Measurements from ENCODE around the gene MEA1.
"Not testable (repeated sequence)": the region's sequence is repeated elsewhere in the genome, so short reads cannot be mapped to it uniquely, and the experiment has no call there.

The MEA1 gene

DNA sequence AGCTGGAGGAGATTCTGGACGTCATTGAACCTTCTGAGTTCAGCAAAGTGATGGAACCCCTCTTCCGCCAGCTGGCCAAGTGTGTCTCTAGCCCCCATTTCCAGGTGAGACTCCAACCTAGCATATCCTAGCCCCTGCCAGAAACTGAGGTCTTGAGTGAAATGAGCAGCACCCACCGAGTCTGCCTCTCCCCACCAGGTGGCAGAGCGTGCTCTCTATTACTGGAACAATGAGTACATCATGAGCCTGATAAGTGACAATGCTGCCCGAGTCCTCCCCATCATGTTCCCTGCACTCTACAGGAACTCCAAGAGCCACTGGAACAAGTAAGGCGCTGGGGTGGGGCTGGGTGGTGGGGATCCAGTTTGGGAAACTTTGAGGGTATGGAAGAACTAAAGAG lies 4.6 kb downstream of the MEA1 start:
- DNase-seq (ENCODE audit: low read depth in 3 of 3) = no peak

DNA sequence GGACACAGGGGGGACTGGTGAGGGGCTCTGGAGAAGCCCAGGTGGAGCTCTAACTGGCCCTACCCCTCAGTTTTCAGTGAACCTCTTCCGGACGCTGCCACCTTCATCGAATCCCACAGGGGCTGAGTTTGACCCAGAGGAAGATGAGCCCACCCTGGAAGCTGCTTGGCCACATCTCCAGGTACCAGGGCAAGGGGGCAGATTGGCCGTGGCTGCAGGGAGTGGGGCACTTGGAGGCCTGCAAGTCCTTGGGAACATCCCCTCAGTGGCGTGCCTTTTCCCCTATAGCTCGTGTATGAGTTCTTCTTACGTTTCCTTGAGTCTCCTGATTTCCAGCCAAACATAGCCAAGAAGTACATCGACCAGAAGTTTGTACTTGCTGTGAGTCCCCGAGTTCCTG lies 6.6 kb downstream of the MEA1 start:
- no peak for DNase-seq (ENCODE audit: low read depth in 3 of 3)

DNA sequence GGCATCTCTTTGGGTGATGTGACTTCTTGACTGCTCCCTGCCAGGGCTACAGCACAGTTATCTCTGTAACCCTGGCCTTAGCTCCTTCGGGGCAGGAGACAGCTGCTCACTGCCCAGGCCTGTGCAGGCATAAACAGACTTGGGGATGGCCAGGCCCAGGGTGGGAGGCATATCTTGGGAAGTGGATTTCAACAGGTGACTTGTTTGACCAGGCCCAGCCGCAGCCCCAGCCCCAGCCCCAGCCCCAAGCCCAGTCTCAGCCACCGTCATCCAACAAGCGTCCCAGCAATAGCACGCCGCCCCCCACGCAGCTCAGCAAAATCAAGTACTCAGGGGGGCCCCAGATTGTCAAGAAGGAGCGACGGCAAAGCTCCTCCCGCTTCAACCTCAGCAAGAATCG lies 7.5 kb downstream of the MEA1 start:
- DNase-seq (ENCODE audit: low read depth in 3 of 3) = no peak

DNA sequence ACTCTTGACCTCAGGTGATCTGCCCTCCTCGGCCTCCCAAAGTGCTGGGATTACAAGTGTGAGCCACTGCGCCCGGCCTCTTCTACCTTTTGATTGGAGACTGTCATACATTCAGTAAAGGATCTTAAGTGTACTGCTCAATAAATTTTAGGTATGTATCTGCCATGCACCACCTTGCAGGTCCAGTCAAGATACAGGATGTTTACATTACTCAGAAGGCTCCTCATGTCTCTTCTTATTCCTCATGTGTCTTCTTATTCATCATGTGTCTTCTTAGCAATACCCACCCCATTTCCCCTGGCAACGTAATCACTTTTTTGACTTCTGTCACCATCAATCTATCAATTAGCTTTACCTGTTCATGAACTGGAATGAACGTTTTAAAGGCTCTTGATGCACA lies 7.9 kb downstream of the MEA1 start:
- no peak for DNase-seq (ENCODE audit: low read depth in 3 of 3)

DNA sequence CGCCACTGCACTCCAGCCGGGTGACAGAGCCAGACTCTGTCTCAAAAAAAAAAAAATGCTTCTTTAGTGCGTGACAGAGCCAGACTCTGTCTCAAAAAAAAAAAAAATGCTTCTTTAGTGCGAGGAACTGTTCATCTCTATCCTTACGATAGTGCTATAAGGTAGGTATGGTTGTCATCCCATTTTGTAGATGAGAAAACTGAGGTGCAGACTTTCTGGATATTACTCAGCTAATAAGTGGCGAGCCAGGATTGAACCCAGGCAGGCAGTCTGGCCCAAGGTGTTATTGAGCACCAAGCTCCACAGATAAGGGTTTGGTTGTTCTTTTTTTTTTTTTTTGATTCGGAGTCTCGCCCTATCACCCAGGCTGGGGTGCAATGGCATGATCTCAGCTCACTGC lies 11.9 kb downstream of the MEA1 start:
- DNase-seq (ENCODE audit: low read depth in 3 of 3) = no peak

DNA sequence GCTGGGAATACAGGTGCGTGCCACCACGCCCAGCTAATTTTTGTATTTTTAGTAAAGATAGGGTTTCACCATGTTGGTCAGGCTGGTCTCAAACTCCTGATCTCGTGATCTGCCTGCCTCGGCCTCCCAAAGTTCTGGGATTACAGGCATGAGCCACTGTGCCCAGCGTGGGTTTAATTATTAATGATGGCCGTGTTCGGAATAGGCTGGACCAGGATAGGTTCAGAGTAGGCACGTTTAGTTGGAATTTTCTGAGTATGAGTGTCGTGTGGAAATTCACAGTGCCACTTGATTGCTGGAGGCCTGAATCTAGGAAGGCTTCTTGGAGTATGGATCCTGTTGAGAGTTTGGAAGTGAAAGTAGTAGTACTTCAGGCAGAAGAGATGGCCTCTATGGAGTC lies 15.5 kb downstream of the MEA1 start:
- not testable (repeated sequence) for DNase-seq (ENCODE audit: low read depth in 3 of 3)

DNA sequence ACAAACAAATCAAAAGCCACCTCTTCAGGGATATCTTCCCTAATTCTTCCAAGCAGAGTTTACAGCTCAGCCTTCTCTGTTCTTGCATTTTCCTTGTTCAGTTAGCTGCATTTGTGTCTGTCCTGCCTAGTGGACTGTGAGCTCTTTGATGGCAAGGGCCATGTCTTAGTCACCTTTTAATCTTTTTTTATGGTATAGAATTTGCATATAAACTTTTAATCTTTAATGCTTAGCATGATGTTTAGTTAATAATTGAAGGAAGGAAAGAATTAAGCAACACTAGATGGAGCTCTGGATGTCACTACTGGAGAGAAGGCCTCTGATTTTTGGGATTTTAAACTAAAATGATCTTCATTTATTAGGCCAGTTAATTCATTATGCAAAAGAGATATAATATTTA lies 17.2 kb downstream of the MEA1 start:
- no peak for DNase-seq (ENCODE audit: low read depth in 3 of 3)

DNA sequence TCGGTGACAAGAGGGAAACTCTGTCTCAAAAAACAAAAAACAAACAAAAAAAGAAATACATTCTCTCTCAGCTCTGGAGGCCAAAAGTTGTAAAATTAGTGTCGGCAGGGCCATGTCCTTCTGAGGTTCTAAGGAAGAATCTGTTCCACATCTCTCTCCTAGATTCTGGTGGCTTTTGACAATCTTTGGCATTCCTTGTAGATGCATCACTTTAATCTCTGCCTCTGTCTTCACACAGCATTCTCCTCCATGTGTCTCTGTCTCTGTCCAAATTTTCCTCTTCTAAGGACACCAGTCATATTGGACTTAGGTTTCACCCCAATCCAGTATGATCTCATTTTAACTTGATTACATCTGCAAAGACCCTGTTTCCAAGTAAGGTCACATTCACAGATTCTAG lies 20.3 kb downstream of the MEA1 start:
- DNase-seq (ENCODE audit: low read depth in 3 of 3) = no peak

DNA sequence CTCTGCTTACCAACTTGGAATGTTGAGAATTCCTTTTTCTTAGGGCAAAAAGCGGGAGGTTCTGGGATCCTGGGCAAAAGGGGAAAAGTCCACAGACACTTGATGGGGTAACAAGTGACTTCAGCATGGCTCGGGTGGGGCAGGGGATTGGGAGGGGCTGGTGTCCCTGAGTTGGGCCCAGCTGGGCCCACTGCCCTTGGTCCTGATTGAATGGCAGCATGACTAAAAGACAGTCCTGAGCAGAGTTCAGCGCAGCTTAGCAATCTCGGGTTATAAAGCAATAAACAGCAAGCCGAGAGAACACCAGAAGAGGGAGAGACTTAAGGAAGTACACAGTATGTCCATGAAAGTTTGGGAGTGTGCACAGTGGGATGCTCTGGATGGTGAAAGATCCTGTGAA lies 23.8 kb downstream of the MEA1 start:
- no peak for DNase-seq (ENCODE audit: low read depth in 3 of 3)

DNA sequence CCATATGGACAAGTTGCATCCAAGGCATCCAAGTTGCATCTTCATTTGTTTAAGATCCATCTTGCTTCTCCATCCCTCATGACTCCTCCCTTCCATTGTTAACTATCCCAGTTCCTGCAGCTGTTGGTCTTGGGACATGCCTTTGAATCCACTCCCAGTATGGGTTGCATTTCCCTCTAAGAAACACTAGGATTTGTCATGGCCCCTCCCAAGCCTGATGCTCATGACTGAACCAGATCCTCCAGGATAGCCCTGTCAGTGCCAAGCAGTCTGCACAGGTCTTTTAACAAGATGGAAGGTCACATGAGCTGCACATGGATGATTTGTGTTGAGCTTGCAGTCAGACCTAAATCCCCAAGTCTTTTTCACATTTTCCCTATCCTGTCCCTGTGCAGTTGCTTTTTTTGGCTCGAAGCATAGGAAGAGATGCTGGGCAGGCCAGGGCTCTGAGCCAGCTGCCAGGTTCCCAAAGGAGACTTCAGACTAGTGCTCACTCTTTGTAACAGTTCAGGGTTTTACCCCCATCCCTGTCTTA lies 25.2 kb downstream of the MEA1 start:
- no peak for DNase-seq (ENCODE audit: low read depth in 3 of 3)

DNA sequence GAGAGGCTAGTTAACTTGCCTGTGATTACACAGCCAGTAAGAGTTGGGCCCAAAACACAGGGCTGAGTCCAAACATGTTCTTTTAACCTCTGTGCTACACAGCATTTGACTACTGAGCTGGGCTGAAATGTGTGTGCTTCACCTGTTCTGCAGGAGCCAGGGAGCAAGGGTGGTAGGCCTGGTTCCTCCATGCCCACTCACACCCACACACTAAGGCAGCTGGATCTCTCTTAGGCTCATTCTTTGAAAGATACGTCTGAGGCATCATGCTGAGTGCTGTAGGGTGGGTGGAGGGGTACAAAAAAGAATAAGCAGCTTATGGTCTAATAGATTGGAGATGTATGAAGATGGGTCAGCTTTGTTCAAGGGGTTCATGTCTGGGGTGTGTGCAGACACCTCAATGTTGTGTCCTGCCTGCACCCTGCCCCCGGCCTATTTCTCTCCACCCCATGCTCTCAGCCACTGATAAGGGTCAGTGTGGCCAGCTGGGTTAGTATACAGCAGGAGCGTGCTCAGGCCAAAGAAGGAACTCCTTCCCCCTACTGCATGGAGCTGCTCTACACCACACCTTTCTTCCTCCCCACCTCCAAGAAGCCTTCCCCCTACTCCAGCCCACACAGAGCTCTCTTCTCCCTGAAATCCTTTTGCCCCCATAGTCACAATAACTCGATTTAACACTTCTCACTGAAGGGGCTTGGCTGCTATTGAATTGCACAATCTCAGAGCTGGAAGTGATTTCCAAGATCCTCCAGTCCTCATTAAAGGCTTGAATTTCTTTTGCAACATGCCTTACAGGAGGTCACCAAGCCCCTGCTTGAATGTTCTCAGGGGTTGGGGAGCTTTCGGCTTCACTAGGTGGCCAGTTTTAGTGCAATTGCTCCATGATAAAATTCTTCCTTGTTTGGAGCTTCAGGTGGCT lies 26.0 kb downstream of the MEA1 start:
- DNase-seq (ENCODE audit: low read depth in 3 of 3) = no peak

DNA sequence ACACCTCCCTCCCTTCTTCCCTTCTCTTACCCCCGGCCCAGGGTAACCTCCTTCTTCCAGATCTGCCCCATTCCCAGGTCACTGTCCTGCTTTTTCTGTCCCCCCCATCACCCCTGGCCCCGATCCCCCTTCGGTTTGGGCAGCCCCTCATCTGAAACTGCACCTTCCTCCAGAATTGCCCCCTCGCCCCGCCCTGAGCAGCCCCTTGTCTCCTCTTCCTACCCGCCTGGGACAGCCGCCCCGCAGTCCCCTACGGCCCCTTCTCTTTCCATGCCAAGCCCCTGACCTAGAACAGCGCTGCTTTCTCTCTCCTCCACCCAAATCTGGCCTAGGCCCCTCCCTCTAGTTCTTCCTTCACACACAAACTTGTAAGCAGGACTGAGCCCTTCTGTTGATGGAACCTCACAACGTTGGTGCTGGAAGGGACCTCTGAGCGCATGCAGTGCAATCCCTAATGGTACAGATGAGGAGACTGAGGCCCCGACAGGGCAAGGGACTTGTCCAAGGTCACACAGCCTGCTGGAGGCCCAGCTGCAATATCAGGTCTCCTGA lies 28.7 kb downstream of the MEA1 start:
- no peak for DNase-seq (ENCODE audit: low read depth in 3 of 3)

DNA sequence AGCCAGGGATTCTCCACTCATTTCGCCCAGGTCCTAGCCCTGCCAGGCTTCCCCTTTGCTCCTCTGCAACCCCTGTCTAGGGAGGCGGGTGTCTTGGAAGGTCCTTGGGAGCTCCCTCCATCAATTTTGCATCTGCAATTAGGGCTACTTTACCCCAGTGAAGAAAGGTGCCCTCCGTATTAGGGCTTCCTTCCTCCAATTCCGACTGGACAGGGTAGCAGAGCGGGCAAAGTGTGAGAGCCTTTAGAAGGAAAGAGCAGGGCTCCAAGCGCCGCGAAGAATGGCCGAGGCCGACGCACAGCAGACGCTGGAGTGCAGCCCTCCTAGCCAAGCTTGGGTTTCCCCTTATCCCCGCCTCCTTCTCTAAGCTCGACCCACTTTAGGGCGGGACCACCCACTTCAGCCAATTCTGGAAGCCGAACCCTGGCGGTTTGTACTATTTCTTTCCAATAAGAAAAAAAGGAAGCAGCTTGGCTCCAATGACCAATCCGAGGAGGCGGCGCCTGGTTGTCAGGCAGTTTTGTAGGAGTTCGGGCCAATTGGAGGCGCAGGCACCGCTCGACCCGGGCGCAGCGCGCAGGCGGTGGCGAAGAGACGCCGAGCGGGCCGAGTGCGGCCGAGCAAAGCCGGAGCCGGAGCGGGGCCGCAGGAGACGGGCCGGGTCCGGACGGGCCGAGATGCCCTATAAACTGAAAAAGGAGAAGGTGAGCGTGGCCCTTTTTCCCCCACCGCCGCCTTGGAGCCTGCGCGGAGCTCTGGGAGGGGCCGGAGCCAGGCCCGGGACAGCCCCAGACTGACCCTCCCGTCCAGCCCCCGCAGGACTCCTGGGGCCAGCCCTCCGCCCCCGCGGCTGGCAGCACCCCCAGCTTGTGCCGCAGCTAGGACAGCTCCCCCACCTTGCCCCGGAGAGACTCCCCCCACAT lies 29.5 kb downstream of the MEA1 start, which contains the start of gene PPP2R5D:
Gene PPP2R5D, plus strand, starts transcription at position 570 of the 923 bp plus-strand sequence. Its CDS starts 108 bp downstream, at position 678.
- DNase-seq (ENCODE audit: low read depth in 3 of 3) = peak; percentile 84 to 94 (median 94)

DNA sequence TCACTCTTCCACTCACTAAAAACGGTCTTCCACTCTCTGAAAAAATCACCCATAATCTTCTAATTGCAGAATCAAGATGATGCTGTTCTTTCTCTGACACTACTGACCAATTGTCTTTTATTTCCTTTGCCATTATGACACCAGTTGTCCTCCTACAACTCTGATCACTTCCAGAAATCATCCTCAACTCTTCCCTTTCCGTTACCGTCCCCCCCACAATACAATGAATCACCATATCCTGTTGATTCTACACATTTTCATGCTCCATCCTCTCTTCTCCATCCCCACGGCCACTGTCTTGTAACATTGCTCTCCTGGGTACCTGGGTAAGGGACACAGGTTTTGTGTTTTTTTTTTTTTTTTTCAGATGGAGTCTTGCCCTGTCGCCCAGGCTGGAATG lies 31.9 kb downstream of the MEA1 start:
- DNase-seq (ENCODE audit: low read depth in 3 of 3) = no peak

DNA sequence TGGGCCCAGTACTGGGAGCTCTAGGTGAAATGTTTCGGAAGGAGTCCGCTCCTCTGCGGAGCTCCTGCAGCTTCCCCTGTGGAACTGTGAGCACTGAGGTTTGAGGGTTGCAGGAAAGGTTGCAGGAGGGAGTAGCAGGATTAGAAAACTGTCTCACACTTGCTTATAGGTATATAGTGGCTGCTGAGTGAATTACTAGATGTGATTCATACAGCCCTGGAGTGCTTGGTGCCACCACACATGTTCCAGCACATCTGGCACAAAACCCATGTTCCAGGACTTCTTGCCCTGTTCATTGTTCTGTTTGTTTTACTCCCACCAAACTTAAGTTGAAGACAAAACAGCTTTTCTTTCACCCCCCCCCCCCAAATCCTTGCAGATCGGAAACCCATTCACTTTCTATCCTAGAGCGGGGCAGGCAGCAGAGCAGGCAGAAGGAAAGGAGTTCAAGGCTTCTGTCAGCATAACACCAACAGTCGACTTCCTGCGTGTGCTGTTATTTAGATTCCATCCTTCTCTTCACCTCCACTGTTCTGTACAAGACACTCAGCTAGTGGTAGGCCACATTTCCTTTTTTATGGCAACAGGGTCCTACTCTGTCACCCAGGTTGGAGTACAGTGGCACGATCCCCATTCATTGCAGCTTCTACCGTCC lies 34.1 kb downstream of the MEA1 start:
- DNase-seq (ENCODE audit: low read depth in 3 of 3) = no peak

DNA sequence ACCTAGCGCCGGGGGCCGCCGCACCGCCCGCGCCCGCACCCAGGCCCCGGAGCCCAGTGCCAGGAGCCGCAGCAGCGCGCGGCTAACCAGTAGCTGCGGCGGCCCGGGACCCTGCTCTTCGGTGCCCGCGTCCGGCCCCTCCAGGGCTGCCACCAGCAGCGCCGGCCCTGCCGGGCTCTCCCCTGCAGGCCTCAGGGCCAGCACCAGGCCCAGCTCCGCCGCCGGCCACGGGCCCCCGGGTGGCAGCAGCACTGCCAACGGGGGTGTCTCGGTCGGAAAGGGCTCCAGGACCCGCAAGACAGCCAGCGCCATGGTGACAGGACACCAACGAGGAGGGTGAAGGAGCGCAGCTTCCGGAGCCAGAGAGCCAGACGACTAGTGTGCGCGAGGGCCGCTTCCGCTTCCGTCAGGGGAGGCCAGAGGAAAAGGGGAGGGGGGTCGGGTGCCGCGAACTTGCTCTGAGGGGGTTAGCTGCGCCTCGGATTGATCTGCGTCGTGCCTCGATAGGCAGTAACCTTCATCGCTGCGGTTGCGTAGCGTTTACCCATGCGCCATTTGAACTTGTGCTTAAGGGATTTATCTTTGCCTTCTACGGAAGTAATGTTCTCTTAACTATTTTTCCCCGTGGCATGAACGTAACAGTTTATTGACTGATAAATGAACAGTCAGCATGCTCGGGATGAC lies 34.8 kb downstream of the MEA1 start, which contains the start of gene PEX6:
Gene PEX6, minus strand, starts transcription at position 343 of the 684 bp plus-strand sequence. Its CDS starts 31 bp downstream, at position 312.
- peak; percentile 79 to 81 (median 79) for DNase-seq (ENCODE audit: low read depth in 3 of 3)

DNA sequence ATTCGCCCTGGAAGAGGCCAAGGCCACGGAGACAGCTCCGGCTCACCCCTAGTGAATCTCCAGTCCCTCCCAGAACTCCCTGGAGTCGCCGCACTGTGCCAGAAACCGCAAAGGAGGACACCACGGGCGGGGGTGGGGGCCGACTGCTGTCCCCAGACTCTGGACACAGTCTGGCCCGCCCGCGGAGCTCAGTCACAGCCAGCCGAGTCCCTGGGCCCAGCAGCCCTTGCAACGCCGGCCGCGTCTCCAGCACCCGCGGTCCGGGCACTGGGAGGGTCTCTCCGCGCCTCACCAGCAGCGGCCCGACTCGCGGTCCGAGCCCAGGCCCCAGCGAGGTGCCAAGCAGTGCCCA lies 35.3 kb downstream of the MEA1 start:
- no peak for DNase-seq (ENCODE audit: low read depth in 3 of 3)

DNA sequence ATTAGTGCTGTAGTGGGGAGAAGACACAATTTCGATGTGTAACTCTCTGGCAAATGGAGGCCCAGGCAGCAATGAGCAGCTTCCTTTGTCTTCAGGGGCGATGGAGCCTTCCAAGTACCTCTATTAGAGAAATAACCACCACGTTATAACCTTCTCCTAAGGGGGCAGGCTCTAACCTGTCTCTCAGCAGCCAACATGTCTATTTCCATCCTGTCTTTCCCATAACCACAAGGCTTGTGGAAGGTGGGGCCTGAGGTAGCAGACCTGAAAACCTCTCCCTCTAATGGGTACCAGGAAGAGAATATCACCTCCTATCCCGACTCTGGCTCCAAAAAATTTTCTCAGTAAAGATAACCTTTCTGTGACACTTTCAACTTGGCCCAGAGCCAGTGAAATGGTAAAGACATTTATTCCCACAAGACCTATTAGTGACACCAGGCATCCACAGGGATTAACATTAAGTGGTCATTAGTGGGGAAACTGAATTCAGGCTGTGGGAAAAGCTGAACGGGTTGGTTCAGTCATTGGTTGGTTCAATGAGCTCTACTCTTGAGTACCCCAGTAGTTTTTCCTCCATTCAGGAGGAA lies 38.7 kb downstream of the MEA1 start:
- DNase-seq (ENCODE audit: low read depth in 3 of 3) = no peak

DNA sequence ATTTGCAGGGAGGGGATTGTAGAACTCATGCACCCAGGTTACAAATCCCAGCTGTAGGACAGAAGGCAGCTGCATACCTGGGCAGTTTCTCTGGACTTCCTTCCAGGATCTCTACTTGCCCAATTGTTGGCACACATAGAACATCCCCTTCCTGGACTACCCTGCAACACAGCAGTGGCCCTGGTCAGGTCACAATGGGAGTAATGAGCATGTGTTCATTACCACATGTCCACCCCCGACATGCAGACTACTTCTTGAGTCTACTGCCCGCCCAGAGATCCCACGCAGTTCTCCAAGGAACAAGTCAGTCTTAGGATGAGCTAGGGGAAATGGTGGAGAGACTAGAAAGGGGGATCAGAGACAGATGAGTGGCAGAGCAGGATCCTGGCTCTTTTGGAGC lies 39.8 kb downstream of the MEA1 start:
- DNase-seq (ENCODE audit: low read depth in 3 of 3) = no peak

DNA sequence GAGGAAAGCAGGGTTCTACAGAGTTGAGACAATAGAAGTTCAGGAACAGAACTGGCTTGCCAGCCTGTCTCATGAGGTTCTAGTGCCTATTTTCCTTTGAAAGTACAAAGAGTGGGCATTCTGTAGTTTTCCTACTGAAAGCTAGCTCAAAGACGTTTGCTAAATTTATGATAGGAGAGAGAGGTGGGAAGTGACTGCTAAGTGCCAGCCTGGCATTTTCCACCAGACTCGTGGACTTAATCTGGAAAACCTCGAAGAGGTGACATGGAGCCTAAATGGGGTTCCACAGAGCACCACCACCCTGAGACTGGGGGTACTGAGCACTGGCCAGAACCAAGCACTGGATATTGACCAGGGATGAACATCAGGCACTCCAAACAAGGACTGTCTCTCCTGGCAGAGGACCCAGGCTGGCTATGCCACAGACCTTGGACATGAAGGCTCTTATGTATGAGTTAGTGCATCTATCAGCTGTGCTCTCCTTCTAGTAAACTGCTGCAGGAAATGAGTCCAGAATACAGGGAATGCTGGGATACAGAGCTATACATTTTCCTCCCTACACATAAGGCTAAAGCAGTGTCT lies 41.9 kb downstream of the MEA1 start:
- no peak for DNase-seq (ENCODE audit: low read depth in 3 of 3)

Data from stimulated activated CD4-positive, alpha-beta T cell treated with anti-CD3 and anti-CD28 coated beads, TNF-alpha, amount 100 ng/mL, for 4 hours (primary cell).